ENCODE measurements around the gene HAPSTR1.

Gene HAPSTR1

DNA sequence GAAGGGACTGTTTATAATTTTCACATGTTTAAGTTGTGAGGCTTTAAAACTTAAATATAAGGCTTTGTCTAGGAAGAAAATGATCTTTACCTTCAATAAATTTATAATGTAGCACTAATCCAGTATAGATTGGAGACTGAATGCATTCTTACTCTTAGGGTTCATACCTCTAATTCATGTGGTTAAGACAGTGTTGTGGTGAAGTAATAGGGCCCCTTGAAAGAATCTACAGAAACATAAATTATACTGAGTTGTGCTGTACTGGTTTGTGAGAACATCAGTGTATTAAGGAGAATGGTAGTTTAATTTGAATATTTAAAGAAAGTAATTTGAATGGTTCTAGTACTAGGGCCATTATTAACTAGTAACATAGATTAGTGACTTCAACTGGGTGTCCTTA, 13.7 kb downstream of the HAPSTR1 start:
- DNase-seq (ENCODE audit: low spot score) = no peak
- Histone ChIP-seq H3K4me3 (no peak overlapping the region), H3K27ac (no peak overlapping the region)
- TF ChIP-seq, protein P1, sequence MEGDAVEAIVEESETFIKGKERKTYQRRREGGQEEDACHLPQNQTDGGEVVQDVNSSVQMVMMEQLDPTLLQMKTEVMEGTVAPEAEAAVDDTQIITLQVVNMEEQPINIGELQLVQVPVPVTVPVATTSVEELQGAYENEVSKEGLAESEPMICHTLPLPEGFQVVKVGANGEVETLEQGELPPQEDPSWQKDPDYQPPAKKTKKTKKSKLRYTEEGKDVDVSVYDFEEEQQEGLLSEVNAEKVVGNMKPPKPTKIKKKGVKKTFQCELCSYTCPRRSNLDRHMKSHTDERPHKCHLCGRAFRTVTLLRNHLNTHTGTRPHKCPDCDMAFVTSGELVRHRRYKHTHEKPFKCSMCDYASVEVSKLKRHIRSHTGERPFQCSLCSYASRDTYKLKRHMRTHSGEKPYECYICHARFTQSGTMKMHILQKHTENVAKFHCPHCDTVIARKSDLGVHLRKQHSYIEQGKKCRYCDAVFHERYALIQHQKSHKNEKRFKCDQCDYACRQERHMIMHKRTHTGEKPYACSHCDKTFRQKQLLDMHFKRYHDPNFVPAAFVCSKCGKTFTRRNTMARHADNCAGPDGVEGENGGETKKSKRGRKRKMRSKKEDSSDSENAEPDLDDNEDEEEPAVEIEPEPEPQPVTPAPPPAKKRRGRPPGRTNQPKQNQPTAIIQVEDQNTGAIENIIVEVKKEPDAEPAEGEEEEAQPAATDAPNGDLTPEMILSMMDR (IDR thresholded peaks at IDR 0.05) = no peak

DNA sequence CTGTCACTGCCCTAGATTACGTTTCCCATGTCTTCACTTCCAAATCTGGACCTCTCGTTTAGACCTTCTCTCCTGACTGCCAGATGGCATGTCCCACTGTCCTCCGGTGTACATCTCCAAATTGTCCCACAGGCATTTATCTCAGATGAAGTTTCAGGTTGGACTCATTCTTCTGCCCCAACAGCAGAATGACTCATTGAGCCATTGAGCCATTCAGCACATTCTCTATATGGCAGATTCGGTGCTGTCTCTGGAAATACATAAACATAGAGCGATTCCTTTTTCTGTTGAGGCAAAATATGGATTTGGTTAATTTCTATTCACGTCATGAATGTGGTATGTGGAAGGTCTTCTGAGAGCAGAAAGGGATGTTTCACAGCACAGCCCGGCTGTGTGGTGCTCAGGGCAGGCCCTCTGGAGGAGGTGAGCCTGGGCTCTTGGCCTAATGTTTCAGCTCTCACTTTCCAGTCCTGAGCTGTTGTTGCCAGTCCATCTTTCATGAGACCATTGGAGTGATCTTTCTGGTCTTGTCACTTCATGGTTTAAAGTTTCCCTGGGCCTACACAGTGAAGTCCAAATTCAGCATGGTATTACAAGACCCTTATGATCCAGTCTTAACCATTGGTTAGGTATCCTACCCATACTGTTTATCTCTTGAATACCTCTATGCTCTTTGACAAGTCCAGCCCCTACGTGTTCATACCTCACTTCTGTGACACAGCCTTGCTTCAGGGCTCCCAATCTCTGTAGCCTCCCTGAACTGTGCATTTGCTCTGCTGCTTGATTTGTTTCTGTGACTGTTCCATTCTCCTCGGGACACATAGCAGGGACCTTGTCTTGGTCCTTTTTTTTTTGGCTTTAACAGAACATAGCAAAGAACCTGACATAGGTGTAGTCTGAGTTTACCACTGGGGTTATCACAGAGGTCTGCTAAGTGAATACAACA, 15.9 kb downstream of the HAPSTR1 start:
- no peak for DNase-seq (ENCODE audit: low spot score)
- H3K27ac ChIP-seq = no peak overlapping the region
- H3K4me3 ChIP-seq = peak overlapping the region; percentile 14
- TF ChIP-seq, protein P1 (IDR thresholded peaks at IDR 0.05) = no peak

DNA sequence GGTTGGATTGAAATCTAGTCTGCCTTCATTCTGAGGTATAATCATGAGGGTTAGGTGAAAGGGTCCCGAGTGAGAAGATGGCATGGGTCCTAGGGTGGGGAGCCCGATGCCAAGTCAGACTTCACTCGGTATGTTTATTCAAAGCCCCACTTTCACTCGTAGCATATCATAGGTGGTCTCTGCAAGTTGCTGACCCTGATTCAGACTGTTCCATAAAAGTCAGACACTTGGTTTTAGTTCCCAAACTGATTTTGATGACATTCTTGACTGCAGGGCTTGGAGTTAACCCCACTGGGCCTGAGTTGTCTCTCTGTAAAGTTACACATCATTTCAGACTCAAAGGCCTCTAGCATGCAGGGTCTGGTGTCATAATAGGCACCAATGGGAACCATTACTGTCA, 17.8 kb downstream of the HAPSTR1 start:
- no peak for DNase-seq (ENCODE audit: low spot score)
- Histone ChIP-seq H3K4me3 (peak overlapping the region; percentile 41), H3K27ac (no peak overlapping the region)
- TF ChIP-seq, protein P1 (IDR thresholded peaks at IDR 0.05) = no peak

DNA sequence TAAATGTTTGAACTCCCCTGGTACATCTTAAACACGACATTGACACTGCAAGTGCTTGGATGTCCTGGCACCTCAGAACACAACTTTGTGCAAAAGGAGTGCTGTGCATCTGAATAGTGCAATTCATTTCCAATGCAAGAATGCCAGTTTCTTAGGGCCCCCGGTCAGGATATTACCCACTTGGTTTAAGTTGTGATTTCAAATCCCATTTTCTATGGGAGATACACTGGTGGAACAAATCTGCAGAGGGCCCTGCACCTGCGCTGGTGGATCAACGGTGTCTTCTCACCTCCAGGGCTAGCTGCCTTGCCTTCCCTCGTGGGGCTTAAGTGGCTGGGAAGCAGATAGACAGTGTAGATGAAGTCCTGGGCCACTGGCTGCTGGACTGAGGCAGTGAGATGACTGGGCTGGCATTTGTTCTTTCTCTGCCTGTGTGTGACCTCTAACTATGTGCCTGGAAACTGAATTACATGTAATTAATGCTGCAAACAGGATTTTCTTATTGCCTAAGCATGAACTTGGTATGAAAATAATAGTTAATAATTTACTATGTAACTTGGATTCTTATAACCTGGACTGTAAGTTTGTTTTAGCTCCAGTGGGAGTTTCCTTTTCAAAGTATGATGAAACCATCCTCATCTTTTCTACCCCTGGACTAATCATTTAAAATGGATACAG, 20.9 kb downstream of the HAPSTR1 start:
- H3K27ac ChIP-seq = no peak overlapping the region
- TF ChIP-seq, protein P1 (IDR thresholded peaks at IDR 0.05) = no peak
- no peak for DNase-seq (ENCODE audit: low spot score)
- peak overlapping the region; percentile 40 for H3K4me3 ChIP-seq

DNA sequence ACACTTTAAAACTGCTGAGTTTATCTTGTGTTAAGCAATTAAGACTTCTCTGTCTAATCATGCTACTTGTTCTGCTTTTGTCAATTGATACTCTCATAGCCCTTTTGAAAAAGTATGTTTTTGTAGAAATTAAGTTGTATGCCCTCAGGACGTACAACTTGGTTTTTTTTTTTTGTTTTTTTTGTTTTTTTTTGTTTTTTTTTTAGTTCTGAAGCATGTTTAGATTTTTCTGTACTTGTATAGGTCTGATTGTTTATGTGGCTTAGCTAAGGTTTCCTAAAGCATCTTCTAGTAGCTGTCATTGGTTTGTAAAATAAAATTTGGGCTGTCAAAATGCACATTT, 21.4 kb downstream of the HAPSTR1 start:
- H3K27ac ChIP-seq = no peak overlapping the region

DNA sequence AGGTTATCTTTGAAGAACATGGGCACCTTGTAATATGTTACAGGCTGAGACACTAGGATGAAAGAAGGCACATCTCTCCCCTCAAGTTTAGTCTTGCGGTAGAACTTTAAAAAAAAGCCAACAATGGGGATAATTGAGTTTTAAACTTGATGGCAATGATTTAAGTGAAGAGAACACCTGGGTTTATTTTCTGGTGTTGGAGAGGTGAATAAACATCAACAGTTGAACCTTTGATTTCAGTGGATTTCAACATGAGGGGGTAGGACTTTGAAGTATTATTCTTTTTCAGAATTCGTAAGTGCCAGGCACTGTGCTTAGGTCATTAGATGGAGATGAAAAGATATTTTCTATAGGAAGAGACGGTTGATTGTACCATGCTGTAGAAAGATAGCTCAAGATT, 22.3 kb downstream of the HAPSTR1 start:
- TF ChIP-seq, protein P1 (IDR thresholded peaks at IDR 0.05) = no peak
- Histone ChIP-seq H3K4me3 (no peak overlapping the region), H3K27ac (no peak overlapping the region)
- DNase-seq (ENCODE audit: low spot score) = no peak

More for the DNA sequence above, 21.4 kb downstream of the HAPSTR1 start:
- DNase-seq (ENCODE audit: low spot score) = no peak
- TF ChIP-seq, protein P1 (IDR thresholded peaks at IDR 0.05) = no peak
- no peak overlapping the region for H3K4me3 ChIP-seq

Data from coronary artery (tissue), 2 donors.